HG03469 (cell line): ENCODE data around the gene LGALS9C.
"Not testable (repeated sequence)": the region's sequence is repeated elsewhere in the genome, so short reads cannot be mapped to it uniquely, and the experiment has no call there.

Experiments
- ATAC-seq: cut with Tn5 transposase; IDR thresholded peaks from one replicate; pipeline ENCODE4 v1.9.1; 2021; ENCODE audit warnings: mild to moderate bottlenecking, moderate library complexity, moderate number of reproducible peaks; ENCODE audit not compliant: unreplicated experiment

LGALS9C gene

DNA sequence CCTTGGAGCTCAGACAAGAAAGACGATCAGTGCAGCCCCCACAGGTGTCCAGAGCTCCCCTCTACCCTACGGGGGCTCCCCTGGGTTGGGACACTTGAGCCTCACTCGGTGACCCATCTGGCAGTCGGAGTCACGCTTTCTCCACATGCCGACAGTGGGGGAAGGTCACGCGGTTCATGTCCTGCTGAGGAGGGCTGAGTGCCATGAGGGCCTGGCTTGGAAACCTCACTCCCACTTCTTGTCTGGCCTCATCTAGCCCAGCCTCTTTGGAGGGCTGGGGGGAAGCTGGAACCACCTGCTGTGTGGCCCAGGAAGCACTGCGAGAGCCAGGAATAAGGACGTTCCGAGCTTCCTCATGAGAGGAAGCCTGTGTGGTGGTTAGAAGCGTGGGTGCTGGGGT is 1.8 kb downstream of the LGALS9C start:
- ATAC-seq, result not testable (repeated sequence)

DNA sequence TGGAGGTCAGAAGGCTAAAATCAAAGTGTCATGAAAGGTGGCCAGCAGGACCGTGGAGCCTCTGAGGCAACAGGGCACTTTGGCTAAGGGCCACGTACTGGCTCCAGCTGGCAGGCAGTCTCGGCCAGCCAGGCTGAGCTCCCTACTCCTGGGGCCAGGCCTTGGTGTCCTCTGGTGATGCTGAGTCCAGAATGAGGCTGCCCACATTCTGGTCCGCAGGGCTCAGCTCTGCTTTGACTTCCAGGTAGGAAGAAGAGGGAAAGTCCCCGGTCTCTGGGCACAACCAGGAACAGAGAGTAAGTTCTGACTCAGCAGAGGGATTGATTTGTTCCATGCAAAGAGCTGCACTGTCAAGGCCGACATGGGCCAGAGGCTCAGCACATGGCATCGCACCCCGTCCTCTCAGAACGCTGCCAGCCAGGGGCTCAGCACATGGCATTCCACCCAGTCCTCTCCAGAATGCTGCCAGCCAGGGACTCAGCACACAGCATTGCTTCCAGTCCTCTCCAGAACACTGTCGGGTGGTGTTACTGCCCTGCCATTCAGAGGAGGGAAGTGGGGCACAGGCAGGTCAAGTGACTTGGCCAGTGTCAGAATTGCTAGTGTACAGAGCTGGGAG is 2.5 kb downstream of the LGALS9C start:
- not testable (repeated sequence) for ATAC-seq

DNA sequence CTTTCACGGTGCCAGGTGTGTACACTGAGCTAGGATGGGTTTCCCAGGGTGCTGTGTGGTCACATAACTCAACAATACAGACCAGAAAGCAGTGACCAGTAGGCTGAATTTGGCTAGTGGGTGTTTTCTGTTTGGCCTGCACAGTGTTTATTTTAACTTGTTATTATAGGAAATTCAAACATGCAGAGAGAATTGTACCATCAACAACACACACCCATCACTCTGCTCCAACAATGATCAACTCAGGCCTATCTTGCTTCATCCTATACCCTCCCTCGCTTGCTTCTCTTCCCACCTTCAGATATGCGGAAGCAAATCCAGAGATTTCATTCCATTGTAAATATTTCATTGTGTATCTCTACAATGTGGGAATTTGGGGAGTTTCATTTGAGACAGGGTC is 5.2 kb downstream of the LGALS9C start:
- not testable (repeated sequence) for ATAC-seq

DNA sequence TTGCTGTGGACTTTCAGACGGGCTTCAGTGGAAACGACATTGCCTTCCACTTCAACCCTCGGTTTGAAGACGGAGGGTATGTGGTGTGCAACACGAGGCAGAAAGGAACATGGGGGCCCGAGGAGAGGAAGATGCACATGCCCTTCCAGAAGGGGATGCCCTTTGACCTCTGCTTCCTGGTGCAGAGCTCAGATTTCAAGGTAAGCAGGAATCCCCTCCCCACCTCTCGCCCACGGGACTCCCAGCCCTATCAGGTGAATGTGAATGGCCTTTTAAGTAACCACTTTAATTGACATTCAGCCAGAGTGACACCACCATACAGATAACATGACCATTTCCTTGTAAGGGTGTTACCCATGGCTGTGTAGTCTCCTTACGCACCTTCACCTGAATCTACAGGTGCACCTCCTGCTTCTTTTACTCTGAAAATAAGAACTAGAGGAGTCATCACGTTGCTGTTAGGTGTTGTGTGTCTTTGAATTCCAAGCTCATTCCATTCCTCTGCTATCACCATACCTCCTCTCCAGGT is 9.4 kb downstream of the LGALS9C start:
- ATAC-seq, result not testable (repeated sequence)

DNA sequence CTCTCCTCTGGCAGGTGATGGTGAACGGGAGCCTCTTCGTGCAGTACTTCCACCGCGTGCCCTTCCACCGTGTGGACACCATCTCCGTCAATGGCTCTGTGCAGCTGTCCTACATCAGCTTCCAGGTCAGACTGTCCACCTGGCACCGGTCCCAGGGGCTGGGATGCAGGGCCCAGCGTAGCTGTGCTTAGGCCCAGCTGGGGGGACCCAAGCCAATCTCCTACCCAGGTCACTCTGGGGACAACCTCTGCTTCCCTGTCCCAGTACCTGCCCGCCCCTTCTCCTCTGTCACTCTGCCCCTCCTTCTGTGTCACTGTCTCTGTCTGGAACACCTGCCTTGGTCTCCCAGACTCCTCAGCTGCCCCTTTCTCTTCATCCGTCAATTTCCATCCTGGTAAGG is 11.0 kb downstream of the LGALS9C start:
- not testable (repeated sequence) for ATAC-seq

DNA sequence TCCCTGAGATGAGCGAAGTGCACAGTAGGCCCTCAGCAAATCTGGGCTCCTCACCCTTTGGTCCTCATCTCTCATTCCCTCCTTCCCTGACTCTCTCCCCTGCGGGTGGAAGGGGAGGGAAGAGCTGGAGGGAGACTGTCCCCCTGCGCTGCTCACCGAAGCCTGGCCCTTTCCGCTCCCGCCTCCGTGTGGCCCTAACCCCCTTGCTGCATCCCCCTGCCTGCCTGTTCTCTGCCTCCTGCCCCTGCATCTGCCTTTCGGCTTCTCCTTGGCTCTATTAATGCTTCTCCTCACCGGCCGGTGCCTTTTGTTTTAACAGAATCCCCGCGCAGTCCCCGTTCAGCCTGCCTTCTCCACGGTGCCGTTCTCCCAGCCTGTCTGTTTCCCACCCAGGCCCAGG is 12.0 kb downstream of the LGALS9C start:
- not testable (repeated sequence) for ATAC-seq

DNA sequence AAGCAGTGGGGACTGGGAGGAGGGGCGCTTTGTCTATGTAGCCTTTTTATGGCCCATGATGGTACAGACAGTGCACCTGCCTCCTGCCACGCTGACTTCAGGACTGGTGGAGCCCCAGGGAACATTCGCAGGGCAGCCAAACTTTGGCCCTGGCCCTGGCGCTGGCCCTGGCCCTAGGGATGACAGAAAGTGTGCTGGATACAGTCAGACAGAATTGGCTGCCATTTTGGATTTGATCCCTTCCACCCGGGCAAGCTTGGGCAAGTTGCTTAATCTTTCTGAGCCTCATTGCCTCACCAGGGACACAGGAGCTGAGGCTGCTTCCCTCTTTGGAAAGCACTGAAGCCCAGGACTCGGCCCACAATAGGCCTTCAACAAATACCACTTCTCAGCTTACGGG is 13.4 kb downstream of the LGALS9C start:
- not testable (repeated sequence) for ATAC-seq

DNA sequence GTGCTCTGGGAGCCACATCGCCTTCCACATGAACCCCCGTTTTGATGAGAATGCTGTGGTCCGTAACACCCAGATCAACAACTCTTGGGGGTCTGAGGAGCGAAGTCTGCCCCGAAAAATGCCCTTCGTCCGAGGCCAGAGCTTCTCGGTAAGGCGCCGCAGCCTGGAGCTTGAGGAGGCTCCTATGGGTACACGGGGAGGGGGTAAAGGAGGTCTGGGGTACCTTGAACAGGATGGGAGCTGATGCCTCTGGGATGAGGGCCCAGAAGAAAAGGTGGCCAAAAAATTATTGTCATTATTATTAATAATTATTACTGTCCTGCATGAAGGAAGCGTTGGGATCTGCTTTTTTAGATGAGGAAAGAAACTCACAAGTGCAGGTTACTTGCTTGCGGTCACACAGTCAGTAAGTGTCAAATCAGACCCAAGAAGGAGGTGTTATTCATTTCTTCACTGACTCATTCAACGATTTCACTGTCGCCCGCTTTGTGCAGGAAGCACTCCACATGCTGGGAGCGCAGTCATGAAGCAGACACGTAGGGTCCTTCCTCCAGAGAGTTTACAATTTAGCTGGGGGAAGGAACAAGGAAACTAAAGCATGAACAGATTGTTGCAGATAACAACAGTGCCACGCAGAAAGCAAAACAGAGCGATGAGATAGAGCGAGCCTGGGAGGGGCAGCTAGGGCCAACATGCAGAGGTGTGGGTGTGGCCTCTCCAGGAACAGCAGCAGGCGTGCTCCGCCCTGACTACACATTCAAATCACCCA is 16.3 kb downstream of the LGALS9C start:
- ATAC-seq, result not testable (repeated sequence)

DNA sequence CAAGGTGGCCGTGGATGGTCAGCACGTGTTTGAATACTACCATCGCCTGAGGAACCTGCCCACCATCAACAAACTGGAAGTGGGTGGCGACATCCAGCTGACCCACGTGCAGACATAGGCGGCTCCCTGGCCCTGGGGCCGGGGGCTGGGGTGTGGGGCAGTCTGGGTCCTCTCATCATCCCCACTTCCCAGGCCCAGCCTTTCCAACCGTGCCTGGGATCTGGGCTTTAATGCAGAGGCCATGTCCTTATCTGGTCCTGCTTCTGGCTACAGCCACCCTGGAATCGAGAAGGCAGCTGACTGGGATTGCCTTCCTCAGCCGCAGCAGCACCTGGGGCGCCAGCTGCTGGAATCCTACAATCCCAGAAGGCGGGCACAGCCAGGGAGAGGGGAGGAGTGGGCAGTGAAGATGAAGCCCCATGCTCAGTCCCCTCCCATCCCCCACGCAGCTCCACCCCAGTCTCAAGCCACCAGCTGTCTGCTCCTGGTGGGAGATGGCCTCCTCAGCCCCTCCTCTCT is 17.7 kb downstream of the LGALS9C start:
- ATAC-seq, result not testable (repeated sequence)

DNA sequence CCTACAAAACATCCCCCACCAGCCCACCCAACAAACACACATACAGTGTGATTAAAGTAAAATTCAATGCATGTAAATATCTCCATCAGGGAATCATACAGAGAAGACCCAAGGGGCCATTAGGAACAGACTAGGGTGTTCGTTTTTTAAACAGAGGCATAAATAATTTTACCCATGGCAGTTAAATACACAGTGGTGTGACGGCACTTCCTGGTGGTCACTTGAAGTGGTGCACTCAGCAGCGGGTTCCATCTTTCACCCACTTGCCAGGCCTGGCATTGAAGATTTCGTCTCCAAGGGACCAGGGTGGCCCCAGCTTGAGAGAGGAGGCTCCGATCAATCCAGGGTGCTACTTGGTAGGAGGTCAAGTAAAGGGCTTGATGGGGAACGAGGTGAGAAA is 20.5 kb downstream of the LGALS9C start:
- ATAC-seq, result not testable (repeated sequence)

DNA sequence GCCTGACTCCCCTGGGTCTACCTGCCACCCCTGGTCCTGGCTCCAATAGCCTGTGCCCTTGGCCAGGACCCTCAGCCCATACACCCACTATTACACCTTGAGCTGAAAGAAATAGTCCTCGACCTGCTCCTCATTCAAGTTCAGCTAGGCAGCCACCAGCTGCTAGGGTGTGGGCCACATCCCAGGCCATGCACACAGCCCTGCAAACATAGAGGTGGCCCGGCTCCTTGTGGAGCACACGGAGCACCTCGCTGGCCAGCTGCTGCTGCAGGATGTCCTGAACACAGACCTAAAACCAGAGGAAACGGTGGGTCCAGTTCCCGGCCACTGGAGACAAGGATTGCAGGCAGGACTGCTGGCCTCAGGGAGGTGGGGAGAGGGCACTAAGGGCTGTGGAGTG is 22.5 kb downstream of the LGALS9C start:
- ATAC-seq, result not testable (repeated sequence)

DNA sequence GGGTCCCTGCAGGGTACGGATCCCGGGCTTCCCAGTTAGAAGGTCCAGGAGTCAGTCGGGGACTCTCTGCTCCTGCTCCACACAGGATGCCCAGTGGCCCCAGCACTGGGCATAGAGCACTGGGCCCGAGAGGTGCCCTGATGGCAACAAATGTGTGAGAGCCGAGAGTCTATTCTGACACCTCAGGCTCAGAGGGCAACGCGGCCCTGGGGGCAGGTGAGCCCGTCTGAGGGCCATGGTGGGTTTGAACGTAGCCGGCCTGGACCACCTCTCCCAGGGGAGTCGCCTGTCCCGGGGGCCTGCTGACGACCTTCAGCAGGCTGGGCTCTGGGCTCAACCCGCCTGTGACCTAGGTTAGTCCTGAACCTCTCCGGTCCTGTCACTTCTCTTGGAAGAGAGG is 23.2 kb downstream of the LGALS9C start:
- ATAC-seq, result not testable (repeated sequence)

DNA sequence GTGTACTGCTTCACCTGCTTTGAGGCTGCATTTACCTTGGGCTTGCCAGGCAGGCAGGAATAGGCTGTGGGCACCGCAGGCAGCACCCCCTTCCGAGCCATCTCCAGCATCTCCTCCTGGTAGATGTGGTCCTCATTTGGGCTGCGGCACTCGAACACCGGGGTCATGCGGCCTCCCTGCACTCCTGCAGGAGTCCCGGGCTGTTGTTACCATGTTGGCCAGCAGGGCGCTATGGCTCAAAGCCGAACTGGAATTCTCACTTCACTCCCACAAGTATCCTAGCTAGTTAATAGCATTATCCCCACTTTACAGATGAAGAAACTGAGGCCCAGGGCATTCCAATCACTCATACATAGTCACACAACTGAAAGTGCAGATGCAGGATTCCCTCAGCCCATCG is 23.7 kb downstream of the LGALS9C start:
- ATAC-seq, result not testable (repeated sequence)

DNA sequence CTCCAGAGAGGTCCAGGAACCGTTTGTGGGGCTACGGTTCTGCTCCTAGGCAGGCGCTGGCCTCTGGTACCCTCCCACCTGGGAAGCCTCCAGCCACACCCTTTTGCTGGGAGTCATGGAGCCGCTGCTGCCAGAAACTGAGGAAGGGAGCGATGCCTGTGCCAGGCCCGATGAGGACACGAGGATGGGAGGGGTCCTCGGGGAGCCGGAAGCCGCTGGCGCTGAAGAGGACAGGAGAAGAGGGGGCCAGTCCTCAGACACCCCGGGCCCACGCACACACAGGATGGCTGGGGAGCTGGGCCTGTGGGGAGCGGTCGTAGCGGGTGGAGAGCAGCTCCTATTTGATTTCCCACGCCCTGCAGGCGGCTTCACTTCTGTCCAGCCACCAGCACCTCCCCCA is 24.2 kb downstream of the LGALS9C start:
- not testable (repeated sequence) for ATAC-seq

DNA sequence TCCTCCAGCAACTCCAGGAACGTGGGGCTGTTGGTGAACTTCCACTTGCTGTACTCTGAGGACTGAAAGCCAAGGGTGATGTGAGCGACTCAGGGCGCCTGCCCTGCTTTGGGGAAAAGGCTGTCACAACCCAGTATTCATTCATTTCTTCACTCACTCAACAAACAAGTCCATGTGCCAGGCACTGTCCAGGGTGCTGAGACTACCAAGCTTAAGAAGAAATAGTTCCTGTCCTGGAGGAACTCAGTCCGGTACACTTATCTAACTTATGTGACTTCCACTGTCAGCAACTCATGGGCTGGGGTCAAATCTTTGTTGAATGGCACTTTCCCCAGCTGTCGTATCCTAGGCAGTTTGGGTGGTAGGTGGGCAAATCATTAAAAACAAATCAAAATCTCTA is 26.6 kb downstream of the LGALS9C start:
- ATAC-seq, result not testable (repeated sequence)

DNA sequence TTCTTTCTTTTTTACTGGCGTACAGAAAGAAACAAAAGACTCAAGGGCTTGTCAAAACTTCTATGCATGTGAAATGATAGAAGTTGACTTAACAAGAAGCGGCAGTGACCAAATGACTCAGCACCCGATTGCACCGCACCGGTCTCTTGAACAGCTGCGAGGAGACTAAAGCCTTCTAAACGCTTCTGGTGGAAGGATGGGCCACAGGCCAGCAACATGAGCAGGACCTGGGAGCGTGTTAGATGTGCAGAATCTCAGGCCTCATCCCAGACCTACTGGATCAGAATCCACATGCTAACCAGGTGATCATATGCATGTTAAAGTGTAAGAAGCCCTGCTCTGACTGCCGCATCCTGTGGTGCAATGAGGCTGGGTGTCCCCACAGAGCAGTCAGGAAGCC is 31.1 kb downstream of the LGALS9C start:
- not testable (repeated sequence) for ATAC-seq

DNA sequence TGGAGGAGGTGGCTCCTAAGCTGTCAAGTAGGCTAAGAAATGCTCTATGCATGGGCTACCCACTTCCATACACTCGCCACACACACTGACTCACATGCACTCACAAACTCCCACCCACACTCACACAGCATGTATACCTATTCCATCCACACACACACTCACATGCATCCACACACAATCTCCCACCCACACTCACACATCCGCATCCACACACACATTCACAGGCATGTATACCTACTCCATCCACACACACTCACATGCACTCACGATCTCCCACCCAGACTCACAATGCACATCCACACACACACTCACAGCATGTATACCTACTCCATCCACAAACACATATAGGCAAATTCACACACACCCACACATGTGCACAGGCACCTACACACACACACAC is 32.1 kb downstream of the LGALS9C start:
- not testable (repeated sequence) for ATAC-seq

DNA sequence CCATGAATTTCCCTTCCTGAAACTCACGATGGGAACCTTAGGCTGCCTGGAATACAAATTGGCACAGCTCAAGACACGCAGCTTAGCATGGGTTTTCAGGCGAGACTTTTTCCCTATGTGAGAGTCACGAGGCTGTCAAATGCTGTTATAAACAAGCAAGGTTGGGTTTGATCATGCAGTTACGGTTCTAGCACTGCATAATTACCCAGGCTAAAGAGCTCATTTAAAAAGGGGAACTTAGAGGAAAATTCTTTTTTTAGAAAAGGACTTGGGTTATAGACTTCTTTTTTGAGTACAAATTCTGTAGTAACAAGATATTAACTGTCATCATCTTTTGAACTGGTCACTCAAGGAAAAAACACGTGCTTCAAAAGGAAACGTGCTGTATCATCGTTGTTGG is 44.5 kb downstream of the LGALS9C start:
- ATAC-seq, result not testable (repeated sequence)

DNA sequence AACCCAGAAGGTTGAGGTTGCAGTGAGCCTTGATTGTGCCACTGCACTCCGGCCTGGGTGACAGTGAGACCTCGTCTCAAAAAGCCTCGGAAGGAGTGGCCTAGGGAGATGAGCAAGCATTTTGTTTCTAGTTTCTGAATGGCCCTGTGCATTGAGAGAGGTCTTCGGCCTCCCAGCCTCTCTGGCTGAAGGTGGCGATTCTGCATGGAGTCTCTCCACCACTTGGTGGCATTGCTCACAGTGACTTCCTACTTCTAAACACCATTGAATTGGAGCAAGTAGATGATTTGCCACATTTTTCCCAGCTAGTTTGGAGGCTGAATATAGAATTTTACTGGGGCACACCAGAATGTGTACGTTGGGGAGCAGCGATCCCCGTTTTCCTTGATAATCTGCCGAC is 48.4 kb downstream of the LGALS9C start:
- not testable (repeated sequence) for ATAC-seq

DNA sequence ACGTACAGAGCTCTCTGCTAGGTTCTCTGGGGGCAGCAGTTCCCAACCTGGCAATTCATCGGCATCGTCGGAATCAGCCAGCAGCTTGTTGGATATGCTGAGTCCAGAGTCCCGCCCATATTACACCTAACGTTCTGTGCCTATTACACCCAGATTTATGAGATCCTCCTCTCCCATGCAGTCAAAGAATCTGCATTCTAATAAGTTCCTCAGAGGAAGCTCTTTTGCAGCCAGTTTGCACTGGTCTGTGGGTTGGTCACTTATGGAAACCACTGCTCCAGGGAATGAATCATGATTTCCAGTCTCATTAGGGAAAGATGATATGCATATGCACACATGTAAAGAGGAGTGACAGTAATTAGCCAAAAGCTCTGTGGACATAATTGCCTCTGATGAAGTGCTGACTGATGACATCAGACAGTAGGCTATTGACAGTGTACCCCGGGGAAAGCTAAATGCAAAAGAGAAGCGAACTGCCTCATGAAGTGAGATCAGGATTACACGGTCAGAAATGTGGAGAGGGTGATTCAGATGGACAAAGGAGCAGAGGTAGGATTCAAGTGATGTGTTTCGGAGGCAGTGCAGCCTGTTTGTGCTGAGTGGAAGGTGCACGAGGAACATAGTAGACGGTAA is 49.7 kb downstream of the LGALS9C start:
- ATAC-seq, result not testable (repeated sequence)

DNA sequence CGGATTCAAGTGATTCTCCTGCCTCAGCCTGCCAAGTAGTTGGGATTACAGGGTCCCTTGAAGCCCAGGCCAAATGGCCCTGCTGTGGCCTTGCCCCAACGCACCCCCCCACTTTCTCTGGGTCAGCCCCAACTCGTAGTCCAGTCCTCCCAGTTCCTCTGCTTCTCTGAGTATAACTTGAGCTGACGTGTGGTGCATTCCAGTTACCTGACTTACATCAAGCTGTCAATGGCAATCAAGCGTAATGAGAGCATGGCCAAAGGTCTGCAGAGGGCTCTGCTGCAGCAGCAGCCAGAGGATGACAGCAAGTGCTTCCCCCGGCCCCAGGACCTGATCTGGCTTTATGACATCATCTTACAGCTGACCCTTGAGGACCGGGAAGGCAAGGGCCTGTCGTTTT is 50.8 kb downstream of the LGALS9C start:
- not testable (repeated sequence) for ATAC-seq
